Posterior cingulate gyrus (tissue), 11 donors: ENCODE measurements around the gene LZTR1.
A peak's percentile ranks its signal among the peaks of the same experiment; 100 is the strongest.
"Not testable (repeated sequence)": the region's sequence is repeated elsewhere in the genome, so short reads cannot be mapped to it uniquely, and the experiment has no call there.

Source experiments
- DNase-seq, 10 donors: peaks; one replicate each; pipeline versions ENCODE4 v3.0.0 to v3.0.0-alpha.2; 2020 to 2021; ENCODE audit warnings: mixed read lengths in 3 of 10
- intact Hi-C: fragments of 100-400 bp; cut with DNase I; formaldehyde crosslinking; loops from one replicate; pipeline ENCODE4 v1.15.1; 2023

Gene LZTR1

GRCh38 chr22:21026783-21027692 lies 44.9 kb downstream of the LZTR1 start:
- intact Hi-C loops: no loop called here

DNA sequence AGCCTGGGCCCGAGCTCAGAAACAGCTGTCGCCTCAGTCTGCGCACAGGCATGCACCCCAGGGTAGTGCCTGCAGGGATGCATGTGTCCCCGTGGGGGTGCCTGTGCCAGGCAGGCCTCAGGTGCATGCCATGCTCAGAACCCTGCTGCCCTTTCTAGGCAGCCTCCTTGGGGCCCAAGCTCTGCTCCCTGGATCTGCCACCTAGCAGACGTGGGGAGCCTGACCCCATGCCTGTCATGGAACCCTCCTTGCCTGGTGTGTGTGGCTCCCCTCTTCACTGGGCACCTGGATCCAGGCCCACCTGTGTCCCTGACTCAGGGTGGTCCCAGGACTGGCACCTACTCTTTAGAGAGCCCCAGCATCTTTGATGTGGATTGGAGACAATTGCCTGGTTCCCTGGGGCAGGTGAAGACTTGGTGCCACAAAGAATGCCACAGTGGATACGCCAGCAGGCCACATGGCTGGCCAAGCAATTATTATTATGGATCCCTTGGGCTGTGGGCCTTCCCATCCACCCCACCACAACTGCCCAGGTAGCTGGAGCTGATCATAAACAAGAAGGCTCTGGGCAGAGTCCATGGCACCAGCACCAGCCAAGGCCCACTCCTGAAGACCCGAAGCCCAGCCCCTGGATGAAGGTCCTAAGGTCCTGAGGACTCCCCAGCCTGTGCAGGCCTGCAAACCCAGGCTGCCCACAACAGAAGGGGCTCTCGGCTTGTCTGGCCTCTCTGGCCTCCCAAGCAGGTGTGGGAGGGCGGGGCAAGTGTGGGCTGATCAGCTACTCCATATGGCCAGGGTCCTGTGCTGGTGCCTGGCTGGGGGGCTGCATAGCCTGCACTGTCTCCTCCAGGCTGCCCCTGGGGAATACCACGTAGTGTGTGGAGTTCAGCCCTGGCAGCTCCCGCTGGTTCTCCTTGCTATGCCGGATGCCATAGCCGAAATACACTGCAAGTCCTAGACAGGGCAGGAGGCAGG lies 46.5 kb downstream of the LZTR1 start:
- intact Hi-C loops: no loop called here
- peak in 2 of 10 donors; percentile 63 to 78 for DNase-seq

More at GRCh38 chr22:21026783-21027692, 44.9 kb downstream of the LZTR1 start:
- DNase-seq: peak in 8 of 10 donors; percentile 50 to 94 (median 62)

- DNase-seq: peak in 2 of 10 donors; percentile 59 to 75
- intact Hi-C loops: no loop called here
Observed at GRCh38 chr22:21029486-21030025, 47.5 kb downstream of the LZTR1 start.

GRCh38 chr22:21030032-21030431 lies 47.9 kb downstream of the LZTR1 start:
- DNase-seq: peak in 2 of 10 donors; percentile 72 to 74
- intact Hi-C loops: no loop called here

DNA sequence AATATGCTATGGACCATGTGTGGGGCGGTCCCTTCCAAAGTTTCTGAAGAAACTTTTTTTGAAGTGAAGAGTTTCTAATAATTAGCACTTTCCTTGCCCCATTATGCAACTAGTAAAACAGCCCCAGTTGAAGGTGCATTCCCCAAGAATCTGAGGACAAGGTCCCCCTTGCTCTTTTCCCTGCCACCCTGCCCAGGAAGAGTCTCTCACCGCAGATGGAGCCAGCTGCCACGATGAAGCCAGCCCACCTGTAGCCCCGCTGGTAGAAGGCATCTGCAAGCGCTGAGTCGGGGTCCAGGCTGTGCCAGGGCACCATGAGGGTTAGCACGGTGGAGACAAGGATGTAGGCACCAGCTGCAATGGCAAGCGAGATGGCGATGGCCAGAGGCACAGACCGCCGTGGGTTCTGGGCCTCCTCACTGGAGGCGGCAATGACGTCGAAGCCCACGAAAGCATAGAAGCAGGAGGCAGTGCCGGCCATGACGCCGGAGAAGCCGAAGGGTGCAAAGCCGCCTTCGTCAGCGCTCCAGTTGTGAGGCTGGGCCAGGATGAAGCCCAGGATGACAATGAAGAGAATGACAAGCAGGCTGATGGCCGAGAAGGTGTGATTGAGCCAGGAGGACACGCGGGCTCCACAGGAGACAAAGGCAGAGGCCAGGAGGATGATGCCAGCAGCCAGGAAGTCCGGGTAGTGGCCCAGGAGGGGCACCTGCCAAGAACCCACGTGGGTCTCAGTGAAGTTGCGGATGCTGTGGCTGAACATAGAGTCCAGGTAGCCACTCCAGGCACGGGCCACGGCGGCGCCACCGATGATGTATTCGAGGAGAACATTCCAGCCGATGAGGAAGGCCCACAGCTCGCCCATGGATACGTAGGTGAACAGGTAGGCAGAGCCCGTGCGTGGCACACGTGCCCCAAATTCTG lies 48.8 kb downstream of the LZTR1 start:
- intact Hi-C loops: no loop called here
- DNase-seq: peak in 2 of 10 donors; percentile 78

DNA sequence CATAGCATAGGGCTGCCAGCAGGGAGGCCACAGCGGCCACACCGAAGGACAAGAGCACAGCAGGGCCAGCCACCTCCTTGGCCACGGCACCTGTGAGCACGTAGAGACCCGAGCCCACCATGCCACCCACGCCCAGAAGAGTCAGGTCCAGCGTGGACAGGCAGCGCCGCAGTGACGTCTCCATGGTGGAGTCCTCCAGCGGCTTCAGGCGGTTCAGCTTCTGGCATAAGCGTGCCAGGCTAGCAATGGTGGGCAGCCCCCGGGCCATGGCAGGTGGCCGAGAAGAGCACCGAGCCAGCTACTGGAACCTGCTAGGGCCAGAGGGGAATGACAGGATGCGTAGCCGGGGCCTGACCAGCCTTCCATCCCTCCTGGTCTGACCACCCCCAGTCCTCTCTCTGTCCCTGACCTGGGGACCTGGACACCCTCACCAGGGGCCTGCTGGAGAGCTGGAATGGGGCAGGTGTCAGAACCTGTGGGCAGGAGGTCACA lies 49.5 kb downstream of the LZTR1 start:
- DNase-seq: peak in 2 of 10 donors; percentile 66 to 67
- intact Hi-C loops: no loop called here

DNA sequence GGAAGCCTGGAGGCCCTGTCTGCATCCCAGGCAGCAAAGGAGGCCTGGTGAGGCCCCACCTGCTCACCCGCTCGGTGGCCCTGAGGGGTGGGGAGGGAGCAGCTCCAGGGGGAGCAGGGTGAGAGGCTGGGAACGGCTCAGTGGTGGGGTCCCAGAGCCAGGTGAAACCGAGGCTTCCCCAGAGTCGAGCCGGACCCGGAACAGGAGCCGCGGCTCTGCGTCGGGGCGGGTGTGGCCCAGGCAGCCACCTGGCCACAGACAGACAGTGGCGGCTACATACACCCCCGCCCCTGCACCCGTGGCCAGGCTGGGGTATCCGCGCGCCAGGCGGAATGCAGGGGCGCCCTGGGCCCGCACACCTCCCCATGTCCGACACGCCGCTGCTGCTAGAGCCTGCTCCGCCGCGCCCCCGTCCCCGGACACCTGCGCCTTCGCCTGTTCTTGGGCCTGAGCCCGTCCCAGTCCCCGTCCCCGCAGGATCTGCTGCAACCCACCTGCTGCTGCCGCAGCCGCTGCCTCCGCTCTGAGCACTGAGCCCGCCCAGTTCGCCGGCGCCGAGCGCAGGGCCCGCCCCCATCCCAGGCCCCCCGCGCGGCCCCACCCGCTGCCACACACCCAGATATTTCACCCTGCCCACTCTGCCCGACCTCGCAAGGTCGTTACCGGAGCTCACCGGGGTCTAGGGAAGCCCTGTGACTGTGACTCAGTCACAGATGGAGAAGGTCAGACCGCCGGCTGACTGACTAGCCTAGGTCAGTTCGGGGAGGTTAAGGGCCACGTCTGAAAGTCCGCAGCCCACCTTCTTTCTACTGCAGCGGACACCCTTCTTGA lies 50.2 kb downstream of the LZTR1 start, which contains the start of gene SLC7A4:
TSS of gene SLC7A4 (minus strand) at position 525 of the 831 bp plus-strand sequence. CDS start 749 bp downstream, outside the sequence.
- peak in 7 of 10 donors; percentile 45 to 94 (median 59) for DNase-seq

GRCh38 chr22:21032868-21033688 lies 51.0 kb downstream of the LZTR1 start:
- intact Hi-C loops: no loop called here
- peak in 1 of 10 donors; percentile 48 for DNase-seq

More for the DNA sequence above, 50.2 kb downstream of the LZTR1 start, which contains the start of gene SLC7A4:
- intact Hi-C loops: no loop called here

DNA sequence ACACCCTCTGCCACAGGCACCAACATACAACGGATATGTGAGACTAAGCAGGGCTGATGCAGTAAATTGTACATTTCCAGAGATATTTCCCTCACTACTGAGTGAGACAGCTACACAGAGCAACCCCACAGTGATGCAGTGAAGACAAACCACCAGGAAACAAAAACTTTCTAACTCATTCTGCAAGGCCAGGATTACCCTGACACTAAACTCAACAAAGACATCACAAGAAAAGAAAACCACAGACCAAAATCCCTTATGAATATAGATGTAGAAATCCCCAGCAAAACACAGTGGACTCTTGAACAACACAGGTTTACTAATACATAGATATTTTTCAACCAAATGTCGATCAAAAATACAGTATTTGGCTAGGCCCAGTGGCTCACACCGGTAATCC lies 51.8 kb downstream of the LZTR1 start:
- no peak for DNase-seq
- intact Hi-C loops: no loop called here

GRCh38 chr22:21034989-21035388 lies 52.9 kb downstream of the LZTR1 start:
- peak in 1 of 10 donors; percentile 9 for DNase-seq
- intact Hi-C loops: no loop called here

- intact Hi-C loops: no loop called here
- DNase-seq: peak in 2 of 10 donors; percentile 37 to 44
Observed at GRCh38 chr22:21038405-21038804, 56.3 kb downstream of the LZTR1 start.

DNA sequence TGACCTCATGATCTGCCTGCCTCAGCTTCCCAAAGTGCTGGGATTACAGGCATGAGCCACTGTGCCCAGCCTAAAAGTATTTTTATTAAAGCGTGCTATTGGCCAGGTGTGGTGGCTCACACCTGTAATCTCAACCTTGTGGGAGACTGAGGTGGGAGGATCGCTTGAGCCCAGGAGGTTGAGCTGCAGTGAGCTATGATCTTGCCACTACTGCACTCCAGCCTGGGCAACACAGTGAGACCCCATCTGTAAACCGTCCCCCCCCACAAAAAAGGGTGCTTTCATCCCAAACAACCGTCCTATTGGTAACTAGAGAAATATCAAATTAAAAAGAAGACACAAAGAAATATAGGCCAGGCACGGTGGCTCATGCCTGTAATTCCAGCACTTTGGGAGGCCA lies 57.1 kb downstream of the LZTR1 start:
- DNase-seq: peak in 2 of 10 donors; percentile 10
- intact Hi-C loops: not testable (repeated sequence)

DNA sequence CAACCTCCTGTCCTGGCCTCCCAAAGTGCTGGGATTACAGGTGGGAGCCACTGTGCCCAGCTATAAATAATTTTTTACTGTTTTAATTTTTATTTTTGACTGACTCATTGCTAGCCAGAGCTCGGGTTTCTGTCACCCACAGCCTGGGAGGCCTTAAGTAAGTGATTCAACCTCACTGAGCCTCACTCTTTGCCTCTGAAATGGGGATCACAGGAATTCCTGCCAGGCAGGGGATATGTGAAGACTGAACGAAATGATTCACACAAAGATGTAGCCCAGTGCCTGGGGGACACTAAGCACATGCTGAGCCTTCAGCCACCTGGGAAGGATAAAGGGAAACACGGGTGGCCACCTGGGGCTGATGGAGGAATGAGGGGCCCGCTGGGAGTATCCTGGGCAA lies 59.8 kb downstream of the LZTR1 start:
- intact Hi-C loops: no loop called here
- peak in 3 of 10 donors; percentile 4 to 21 (median 14) for DNase-seq

- DNase-seq: peak in 4 of 10 donors; percentile 5 to 46 (median 28)
- intact Hi-C loops: no loop called here
Observed at GRCh38 chr22:21042978-21043859, 61.1 kb downstream of the LZTR1 start.

- peak in 3 of 10 donors; percentile 59 to 77 (median 66) for DNase-seq
- intact Hi-C loops: no loop called here
Observed at GRCh38 chr22:21043860-21044535, 61.9 kb downstream of the LZTR1 start.
